22Rv1 (cell line): Measurements from ENCODE around the gene SLC35F3.
A peak's percentile ranks its signal among the peaks of the same experiment; 100 is the strongest.

Experiments used
- H3K27ac ChIP-seq: fragments of 450-650 bp; 2 replicates; pipeline ENCODE4 v1.5.1; 2017
- CTCF ChIP-seq: fragments of 450-650 bp; IDR thresholded peaks from 2 replicates; pipeline ENCODE4 v1.5.1; 2017; ENCODE audit warnings: mild to moderate bottlenecking
- ZFX ChIP-seq: fragments of 450-650 bp; IDR thresholded peaks from 2 replicates; pipeline ENCODE4 v1.6.1; 2017; ENCODE audit warnings: antibody characterized with exemption, borderline replicate concordance

The SLC35F3 gene

GRCh38 chr1:234337233-234337632 lies 432.8 kb downstream of the SLC35F3 start:
- TF ChIP-seq ZFX (no peak), CTCF (no peak)
- H3K27ac ChIP-seq: no peak overlapping the region

- H3K27ac ChIP-seq: no peak overlapping the region
- TF ChIP-seq ZFX (no peak), CTCF (no peak)
These were observed 436.1 kb downstream of the SLC35F3 start for GRCh38 chr1:234340528-234340927.

GRCh38 chr1:234342774-234343173 lies 438.3 kb downstream of the SLC35F3 start:
- TF ChIP-seq ZFX (no peak), CTCF (no peak)
- H3K27ac ChIP-seq: no peak overlapping the region

- no peak overlapping the region for H3K27ac ChIP-seq
- no peak for TF ChIP-seq CTCF
- TF ChIP-seq ZFX: no peak
These were observed 440.8 kb downstream of the SLC35F3 start for GRCh38 chr1:234345237-234345636.

GRCh38 chr1:234348964-234349363 lies 444.5 kb downstream of the SLC35F3 start:
- no peak overlapping the region for H3K27ac ChIP-seq
- TF ChIP-seq ZFX (no peak), CTCF (no peak)

GRCh38 chr1:234355782-234356510 lies 451.5 kb downstream of the SLC35F3 start:
- H3K27ac ChIP-seq: peak overlapping the region; percentile 66
- TF ChIP-seq CTCF (no peak), ZFX (no peak)

GRCh38 chr1:234356615-234357269 lies 452.3 kb downstream of the SLC35F3 start:
- H3K27ac ChIP-seq: peak overlapping the region; percentile 66
